HepG2 (cell line): ENCODE measurements around the gene P3H3. TPM values are rescaled to one million over a fixed set of nuclear protein-coding genes. Genes with fewer than 3 reads are reported as not detected.

Source experiments
- AHR ChIP-seq: IDR thresholded peaks from 2 replicates; pipeline ENCODE4 v1.6.1; 2018; ENCODE audit warnings: missing genetic modification reagents, missing compliant biosample characterization
- ATF3 ChIP-seq: sonication (generic); formaldehyde crosslinking; IDR thresholded peaks from 2 replicates; pipeline ENCODE4 v1.4.0; 2020; ENCODE audit warnings: missing genetic modification reagents
- CBFB ChIP-seq: sonication (generic); formaldehyde crosslinking; IDR thresholded peaks from 2 replicates; pipeline ENCODE4 v1.4.0; 2020; ENCODE audit warnings: missing genetic modification reagents
- CCDC6 ChIP-seq: sonication (generic); formaldehyde crosslinking; IDR thresholded peaks from 2 replicates; pipeline ENCODE4 v1.8.1; 2022; ENCODE audit warnings: mild to moderate bottlenecking, missing genetic modification reagents, moderate library complexity
- ELF3 ChIP-seq: IDR thresholded peaks from 2 replicates; pipeline ENCODE4 v1.6.1; 2016; ENCODE audit warnings: missing genetic modification reagents, missing compliant biosample characterization
- GATA4 ChIP-seq: sonication (generic); IDR thresholded peaks from 2 replicates; pipeline ENCODE4 v1.6.1; 2016; ENCODE audit warnings: antibody characterized with exemption, low read depth, borderline replicate concordance
- HDAC6 ChIP-seq: fragments of 200-600 bp; sonication (generic); IDR thresholded peaks from 2 replicates; pipeline ENCODE4 v1.7.0; 2017; ENCODE audit warnings: mild to moderate bottlenecking, antibody characterized with exemption, low read length, low read depth
- HES4 ChIP-seq: sonication (generic); formaldehyde crosslinking; IDR thresholded peaks from 2 replicates; pipeline ENCODE4 v1.9.0; 2021; ENCODE audit warnings: mild to moderate bottlenecking, missing genetic modification reagents, borderline replicate concordance
- HMG20A ChIP-seq: IDR thresholded peaks from 2 replicates; pipeline ENCODE4 v1.6.1; 2016; ENCODE audit warnings: borderline replicate concordance
- JDP2 ChIP-seq: sonication (generic); formaldehyde crosslinking; IDR thresholded peaks from 2 replicates; pipeline ENCODE4 v1.8.1; 2022; ENCODE audit warnings: missing genetic modification reagents, borderline replicate concordance
- MTF1 ChIP-seq: sonication (generic); formaldehyde crosslinking; IDR thresholded peaks from 2 replicates; pipeline ENCODE4 v1.5.0; 2020; ENCODE audit warnings: missing genetic modification reagents
- NFYC ChIP-seq: IDR thresholded peaks from 2 replicates; pipeline ENCODE4 v1.6.1; 2016; ENCODE audit warnings: missing genetic modification reagents, missing compliant biosample characterization
- PBX3 ChIP-seq: sonication (generic); formaldehyde crosslinking; IDR thresholded peaks from 2 replicates; pipeline ENCODE4 v1.8.1; 2023; ENCODE audit warnings: missing genetic modification reagents, inconsistent platforms, borderline replicate concordance
- RBFOX2 ChIP-seq: fragments of 200-400 bp; formaldehyde crosslinking; IDR thresholded peaks from 2 replicates; pipeline ENCODE4 v1.6.1; 2017; ENCODE audit warnings: low read depth, mild to moderate bottlenecking, low read length
- REL ChIP-seq: sonication (generic); formaldehyde crosslinking; conservative IDR thresholded peaks from 2 replicates; pipeline ENCODE4 v1.8.0; 2022; ENCODE audit warnings: mild to moderate bottlenecking, missing genetic modification reagents, moderate library complexity
- TBL1XR1 ChIP-seq: fragments of 150-350 bp; IDR thresholded peaks from 2 replicates; pipeline ENCODE4 v1.6.1; 2014; ENCODE audit warnings: borderline replicate concordance, low read length; ENCODE audit not compliant: partially characterized antibody
- TCF7L2 ChIP-seq: IDR thresholded peaks from 2 replicates; pipeline ENCODE4 v1.6.1; 2011; ENCODE audit warnings: mild to moderate bottlenecking, low read depth, low read length, moderate library complexity
- U2AF1 ChIP-seq: fragments of 200-400 bp; formaldehyde crosslinking; optimal IDR thresholded peaks from 2 replicates; pipeline ENCODE3; 2017; ENCODE audit warnings: mild to moderate bottlenecking, low read depth, low read length
- ZNF205 ChIP-seq: IDR thresholded peaks from 2 replicates; pipeline ENCODE4 v1.6.1; 2018; ENCODE audit warnings: missing biosample characterization, missing genetic modification reagents
- ZNF569 ChIP-seq: sonication (generic); formaldehyde crosslinking; IDR thresholded peaks from 2 replicates; pipeline ENCODE4 v1.5.0; 2020; ENCODE audit warnings: mild to moderate bottlenecking, missing genetic modification reagents, moderate library complexity, borderline replicate concordance
- ZNF614 ChIP-seq: IDR thresholded peaks from 2 replicates; pipeline ENCODE4 v1.6.1; 2018; ENCODE audit warnings: missing biosample characterization, missing genetic modification reagents, inconsistent platforms, borderline replicate concordance
- ZNF646 ChIP-seq: sonication (generic); formaldehyde crosslinking; IDR thresholded peaks from 2 replicates; pipeline ENCODE4 v1.9.0; 2021; ENCODE audit warnings: mild to moderate bottlenecking, missing genetic modification reagents
- polyA plus RNA-seq, 8 experiments: library from polyadenylated mRNA; depleted of rRNA in 3 of 8; stranded (reverse) in 7 of 8; unstranded in 1 of 8; fragments of >200 nt; fragmentation: Illumina TruSeq in 4 of 8; extraction: Trizol in 4 of 8; gene quantifications; 2 replicates each; pipeline versions ENCODE4 v1.2.1 to v1.2.3, GENCODE V29; 2011 to 2016; ENCODE audit warnings: low read depth in 4 of 8, missing spikeins in 1 of 8, mixed read lengths in 1 of 8; ENCODE audit not compliant: insufficient read depth in 1 of 8
- total RNA-seq, 5 experiments: library from RNA; depleted of rRNA; stranded (reverse); fragments of >200 nt; fragmentation: Illumina TruSeq; extraction: Trizol; gene quantifications; 2 replicates each; pipeline ENCODE4 v1.2.3, GENCODE V29; 2016; ENCODE audit warnings: low read depth in 1 of 5

Gene P3H3
- total and polyA plus RNA-seq, 2 of the 13 experiments (the other 11 are each of a cell fraction or from before 2014, with no cell fraction given), result 20.1 to 20.5 TPM

- peak; percentile 47; the same call in 1 of the 2 replicates for TF ChIP-seq ELF3
- TF ChIP-seq U2AF1, result peak; percentile 70
- TF ChIP-seq ZNF205 (CRISPR knock-in tag), result no peak; the same call in 1 of the 2 replicates
- TF ChIP-seq ZNF614 (CRISPR knock-in tag), result peak; percentile 27; the same call in 1 of the 2 replicates
- TF ChIP-seq ATF3 (CRISPR knock-in tag), result no peak
- TF ChIP-seq CBFB, result peak; percentile 73
- TF ChIP-seq RBFOX2, result peak; percentile 88
- no peak for TF ChIP-seq ZNF646 (CRISPR knock-in tag)
- no peak for TF ChIP-seq MTF1 (CRISPR knock-in tag)
- peak; percentile 94; the same call in 1 of the 2 replicates for TF ChIP-seq AHR (CRISPR knock-in tag)
- TF ChIP-seq GATA4, result 0 out of 2 replicates have a peak, but pooled peaks have one; percentile 30
- 0 out of 2 replicates have a peak, but pooled peaks have one; percentile 53 for TF ChIP-seq HES4 (CRISPR knock-in tag)
- 0 out of 2 replicates have a peak, but pooled peaks have one; percentile 43 for TF ChIP-seq PBX3
- TF ChIP-seq CCDC6 (CRISPR knock-in tag), result peak; percentile 54
- peak; percentile 65; the same call in 1 of the 2 replicates for TF ChIP-seq REL (CRISPR knock-in tag)
- TF ChIP-seq TCF7L2, result no peak
- TF ChIP-seq ZNF569, result no peak
- TF ChIP-seq HDAC6, result no peak
- no peak for TF ChIP-seq HMG20A (CRISPR knock-in tag)
- TF ChIP-seq NFYC (CRISPR knock-in tag), result no peak
- no peak for TF ChIP-seq TBL1XR1
- no peak; the same call in 1 of the 2 replicates for TF ChIP-seq JDP2 (CRISPR knock-in tag)
Measured at GRCh38 chr12:6872073-6873048, 44.2 kb downstream of the P3H3 start (continued).
